Smooth muscle cell (in vitro differentiated cells): ENCODE results near the gene PRRC2C. TPM values are rescaled to one million over a fixed set of nuclear protein-coding genes. Genes with fewer than 3 reads are reported as not detected.

Experiments
- DNase-seq: peaks from one replicate; lab custom pipeline; 2025; ENCODE audit not compliant: unreplicated experiment; lab: John Stamatoyannopoulos, UW
- H2AFZ ChIP-seq: fragments of 200-600 bp; sonication (generic); 2 replicates; pipeline ENCODE4 v1.6.0; 2016; ENCODE audit warnings: antibody characterized with exemption, low read depth, mild to moderate bottlenecking
- H3F3A ChIP-seq: fragments of 200-600 bp; sonication (generic); 2 replicates; pipeline ENCODE4 v1.6.0; 2017; ENCODE audit warnings: antibody characterized with exemption, low read depth
- H3K27ac ChIP-seq: fragments of 200-600 bp; sonication (generic); 2 replicates; pipeline ENCODE4 v1.5.1; 2016; ENCODE audit warnings: low read depth, mild to moderate bottlenecking
- H3K27me3 ChIP-seq: fragments of 200-600 bp; sonication (generic); 2 replicates; pipeline ENCODE4 v1.6.1; 2016; ENCODE audit warnings: low read depth, mild to moderate bottlenecking
- H3K36me3 ChIP-seq: fragments of 200-600 bp; sonication (generic); 2 replicates; pipeline ENCODE4 v1.5.1; 2016; ENCODE audit warnings: low read depth
- H3K4me1 ChIP-seq: fragments of 200-600 bp; sonication (generic); 2 replicates; pipeline ENCODE4 v1.5.1; 2016; ENCODE audit warnings: low read depth
- H3K4me2 ChIP-seq: fragments of 200-600 bp; sonication (generic); 2 replicates; pipeline ENCODE4 v1.6.0; 2016; ENCODE audit warnings: mild to moderate bottlenecking
- H3K4me3 ChIP-seq: fragments of 200-600 bp; sonication (generic); 2 replicates; pipeline ENCODE4 v1.5.1; 2016; ENCODE audit warnings: mild to moderate bottlenecking
- H3K79me2 ChIP-seq: fragments of 200-600 bp; sonication (generic); 2 replicates; pipeline ENCODE4 v1.6.0; 2016; ENCODE audit warnings: low read depth, mild to moderate bottlenecking
- H3K9ac ChIP-seq: fragments of 200-600 bp; sonication (generic); 2 replicates; pipeline ENCODE4 v1.6.0; 2016; ENCODE audit warnings: low read depth
- H3K9me3 ChIP-seq: fragments of 200-600 bp; sonication (generic); replicated peaks from 2 replicates; pipeline ENCODE4 v1.5.1; 2016; ENCODE audit warnings: low read depth
- H4K20me1 ChIP-seq: fragments of 200-600 bp; sonication (generic); 2 replicates; pipeline ENCODE4 v1.6.0; 2016; ENCODE audit warnings: low read depth
- CTCF ChIP-seq: fragments of 200-600 bp; sonication (generic); IDR thresholded peaks from 2 replicates; pipeline ENCODE4 v1.5.1; 2017; ENCODE audit warnings: borderline replicate concordance, mild to moderate bottlenecking, antibody characterized with exemption; ENCODE audit not compliant: insufficient read depth, poor library complexity, severe bottlenecking
- WGBS: methylation state at CpG from one replicate; pipeline ENCODE4 v1.1.7; 2016; ENCODE audit warnings: low lambda C conversion rate; 5-methylcytosine and 5-hydroxymethylcytosine counted together
- polyA plus RNA-seq: library from polyadenylated mRNA; unstranded; fragments of >200 nt; fragmentation: Nextera tagmentation; extraction: Ambion mirVana; gene quantifications from 2 replicates; pipeline ENCODE4 v1.2.1, GENCODE V29; 2016
- total RNA-seq: library from RNA; depleted of rRNA; stranded (reverse); fragments of >200 nt; gene quantifications from 2 replicates; pipeline ENCODE4 v1.2.3, GENCODE V29; 2014

The PRRC2C gene
- total and polyA plus RNA-seq, 2 experiments from 2014 or later = 89.8 to 106 TPM

DNA sequence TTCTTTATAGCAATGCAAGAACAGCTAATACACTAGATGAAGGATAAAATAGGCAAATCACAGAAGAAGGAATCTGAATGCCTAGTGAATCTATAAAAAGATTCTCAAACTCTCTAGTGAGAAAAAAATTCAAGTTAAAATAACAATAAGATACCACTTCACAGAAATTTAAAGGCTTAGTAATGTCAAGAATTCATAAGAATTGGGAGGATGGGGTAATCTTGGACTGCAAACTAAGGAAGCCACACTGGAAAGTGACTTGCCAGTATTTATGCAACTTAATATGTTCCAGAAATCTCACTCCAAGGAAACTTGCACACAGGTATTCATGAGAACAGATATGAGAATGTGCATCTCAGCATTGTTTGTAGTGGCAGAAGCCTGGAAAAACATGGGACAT lies 38.9 kb upstream of the PRRC2C start:
- H3K4me1 ChIP-seq = no peaks in the 10 kb centered on the region
- no peak overlapping the region for H3K9ac ChIP-seq
- H3K27me3 ChIP-seq = no peaks in the 10 kb centered on the region
- H3F3A ChIP-seq = no peaks in the 10 kb centered on the region
- H3K4me3 ChIP-seq = no peak overlapping the region
- no peak for TF ChIP-seq CTCF
- no peak overlapping the region for H3K27ac ChIP-seq
- no peak overlapping the region for H3K4me2 ChIP-seq
- no peaks in the 10 kb centered on the region for H3K9me3 ChIP-seq
- H2AFZ ChIP-seq = no peak overlapping the region
- H3K79me2 ChIP-seq = no peaks in the 10 kb centered on the region
- no peak for DNase-seq
- H3K36me3 ChIP-seq = no peaks in the 10 kb centered on the region
- H4K20me1 ChIP-seq = no peaks in the 10 kb centered on the region

DNA sequence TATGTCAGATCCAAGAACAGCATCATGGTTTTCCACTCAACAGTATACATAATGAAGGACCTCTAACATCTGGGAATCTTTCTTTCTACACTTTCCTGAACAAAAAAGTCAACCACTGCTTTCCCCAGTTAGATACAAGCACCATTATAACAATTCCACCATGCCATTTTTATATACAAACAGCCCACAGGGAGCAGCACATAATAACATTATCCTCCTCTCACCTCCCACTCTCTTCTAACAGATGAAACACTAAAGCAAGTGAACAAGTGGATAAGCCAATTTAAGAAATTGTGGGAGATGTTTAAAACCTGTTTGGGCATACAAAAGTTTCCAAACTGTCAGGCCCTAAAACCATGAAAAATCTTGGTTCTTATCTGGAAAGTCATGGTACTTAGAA lies 29.4 kb upstream of the PRRC2C start:
- no peaks in the 10 kb centered on the region for H3K79me2 ChIP-seq

DNA sequence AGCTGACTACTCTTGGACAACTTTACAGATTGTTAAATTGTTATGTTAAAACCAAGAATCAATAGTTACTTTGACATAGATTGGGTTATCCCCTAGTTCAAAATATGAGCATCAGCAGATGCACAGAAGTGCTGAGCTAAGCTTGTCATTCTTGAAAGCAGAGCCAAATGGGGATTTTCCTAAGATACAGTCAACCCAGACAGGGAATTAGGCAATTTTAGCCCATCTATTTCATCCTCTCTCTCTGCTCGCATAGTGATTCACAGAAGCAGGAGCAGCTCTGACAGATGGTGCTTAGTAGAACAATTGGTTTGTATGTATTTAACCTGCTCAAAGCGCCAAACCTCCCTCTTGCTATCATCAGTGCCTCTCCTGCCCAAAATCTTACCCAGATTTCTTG lies 27.9 kb upstream of the PRRC2C start:
- DNase-seq = no peak
- no peaks in the 10 kb centered on the region for H4K20me1 ChIP-seq

More for the DNA sequence above, 29.4 kb upstream of the PRRC2C start:
- no peaks in the 10 kb centered on the region for H3K36me3 ChIP-seq
- no peaks in the 10 kb centered on the region for H4K20me1 ChIP-seq
- H3K9me3 ChIP-seq = peaks cover 3% of the 10 kb centered on the region
- TF ChIP-seq CTCF = no peak
- H3K4me2 ChIP-seq = no peak overlapping the region
- DNase-seq = no peak
- no peaks in the 10 kb centered on the region for H3F3A ChIP-seq
- H2AFZ ChIP-seq = no peak overlapping the region
- no peak overlapping the region for H3K4me3 ChIP-seq
- no peaks in the 10 kb centered on the region for H3K27me3 ChIP-seq
- no peak overlapping the region for H3K9ac ChIP-seq
- no peaks in the 10 kb centered on the region for H3K4me1 ChIP-seq
- H3K27ac ChIP-seq = no peak overlapping the region

More for the DNA sequence above, 27.9 kb upstream of the PRRC2C start:
- no peak overlapping the region for H3K9ac ChIP-seq
- no peak overlapping the region for H3K4me3 ChIP-seq
- H3F3A ChIP-seq = no peaks in the 10 kb centered on the region
- no peak overlapping the region for H2AFZ ChIP-seq
- H3K27ac ChIP-seq = no peak overlapping the region
- H3K79me2 ChIP-seq = no peaks in the 10 kb centered on the region
- H3K9me3 ChIP-seq = no peaks in the 10 kb centered on the region
- H3K36me3 ChIP-seq = no peaks in the 10 kb centered on the region
- H3K4me2 ChIP-seq = no peak overlapping the region
- TF ChIP-seq CTCF = no peak
- no peaks in the 10 kb centered on the region for H3K27me3 ChIP-seq
- 45% methylated on average over 2 of the region's 2 CpGs for WGBS
- H3K4me1 ChIP-seq = no peaks in the 10 kb centered on the region
